NCI-H1694 treated with DMSO at 0.1 percent for 48 hours (cell line): ENCODE data around the gene KATNBL1.
"Not testable (repeated sequence)": the region's sequence is repeated elsewhere in the genome, so short reads cannot be mapped to it uniquely, and the experiment has no call there.

Experiments
- DNase-seq: peaks from one replicate; lab custom pipeline; 2025; lab: John Stamatoyannopoulos, UW

KATNBL1 gene

GRCh38 chr15:34203305-34203704, 6.6 kb downstream of the KATNBL1 start:
- DNase-seq = no peak

GRCh38 chr15:34193272-34193671, 16.6 kb downstream of the KATNBL1 start:
- not testable (repeated sequence) for DNase-seq

- DNase-seq = no peak
Measured at GRCh38 chr15:34188711-34189110, 21.2 kb downstream of the KATNBL1 start.

- no peak for DNase-seq
Measured at GRCh38 chr15:34185666-34186065, 24.2 kb downstream of the KATNBL1 start.

- no peak for DNase-seq
Measured at GRCh38 chr15:34182942-34183341, 27.0 kb downstream of the KATNBL1 start.

- DNase-seq = no peak
Measured at GRCh38 chr15:34179234-34179633, 30.7 kb downstream of the KATNBL1 start.

GRCh38 chr15:34165987-34166573, 43.8 kb downstream of the KATNBL1 start:
- not testable (repeated sequence) for DNase-seq

GRCh38 chr15:34161329-34161963, 48.5 kb downstream of the KATNBL1 start:
- no peak for DNase-seq

- no peak for DNase-seq
Measured at GRCh38 chr15:34160735-34161134, 49.2 kb downstream of the KATNBL1 start.

GRCh38 chr15:34158355-34158754, 51.5 kb downstream of the KATNBL1 start:
- DNase-seq = no peak

- DNase-seq = no peak
Measured at GRCh38 chr15:34155859-34156258, 54.0 kb downstream of the KATNBL1 start.

- DNase-seq = no peak
Measured at GRCh38 chr15:34154725-34155204, 55.1 kb downstream of the KATNBL1 start.

GRCh38 chr15:34147371-34148140, 62.3 kb downstream of the KATNBL1 start:
- no peak for DNase-seq

GRCh38 chr15:34133511-34133910, 76.4 kb downstream of the KATNBL1 start:
- no peak for DNase-seq

GRCh38 chr15:34132881-34133280, 77.0 kb downstream of the KATNBL1 start:
- DNase-seq = no peak

- DNase-seq = no peak
Measured at GRCh38 chr15:34128898-34129297, 81.0 kb downstream of the KATNBL1 start.

GRCh38 chr15:34126522-34126921, 83.4 kb downstream of the KATNBL1 start:
- DNase-seq = no peak

GRCh38 chr15:34125945-34126344, 84.0 kb downstream of the KATNBL1 start:
- no peak for DNase-seq

- DNase-seq = no peak
Measured at GRCh38 chr15:34124651-34125050, 85.2 kb downstream of the KATNBL1 start.

GRCh38 chr15:34122771-34123183, 87.1 kb downstream of the KATNBL1 start:
- DNase-seq = no peak

GRCh38 chr15:34121786-34122185, 88.1 kb downstream of the KATNBL1 start:
- DNase-seq = not testable (repeated sequence)

- not testable (repeated sequence) for DNase-seq
Measured at GRCh38 chr15:34120420-34120819, 89.5 kb downstream of the KATNBL1 start.

- DNase-seq = no peak
Measured at GRCh38 chr15:34119291-34119690, 90.6 kb downstream of the KATNBL1 start.
